GM18511 (cell line): Measurements from ENCODE around the gene TMEM119.
"Not testable (repeated sequence)": the region's sequence is repeated elsewhere in the genome, so short reads cannot be mapped to it uniquely, and the experiment has no call there.

ENCODE experiments used
- ATAC-seq: cut with Tn5 transposase; IDR thresholded peaks from one replicate; pipeline ENCODE4 v1.9.1; 2021; ENCODE audit warnings: mild to moderate bottlenecking, moderate library complexity; ENCODE audit not compliant: unreplicated experiment

The TMEM119 gene

DNA sequence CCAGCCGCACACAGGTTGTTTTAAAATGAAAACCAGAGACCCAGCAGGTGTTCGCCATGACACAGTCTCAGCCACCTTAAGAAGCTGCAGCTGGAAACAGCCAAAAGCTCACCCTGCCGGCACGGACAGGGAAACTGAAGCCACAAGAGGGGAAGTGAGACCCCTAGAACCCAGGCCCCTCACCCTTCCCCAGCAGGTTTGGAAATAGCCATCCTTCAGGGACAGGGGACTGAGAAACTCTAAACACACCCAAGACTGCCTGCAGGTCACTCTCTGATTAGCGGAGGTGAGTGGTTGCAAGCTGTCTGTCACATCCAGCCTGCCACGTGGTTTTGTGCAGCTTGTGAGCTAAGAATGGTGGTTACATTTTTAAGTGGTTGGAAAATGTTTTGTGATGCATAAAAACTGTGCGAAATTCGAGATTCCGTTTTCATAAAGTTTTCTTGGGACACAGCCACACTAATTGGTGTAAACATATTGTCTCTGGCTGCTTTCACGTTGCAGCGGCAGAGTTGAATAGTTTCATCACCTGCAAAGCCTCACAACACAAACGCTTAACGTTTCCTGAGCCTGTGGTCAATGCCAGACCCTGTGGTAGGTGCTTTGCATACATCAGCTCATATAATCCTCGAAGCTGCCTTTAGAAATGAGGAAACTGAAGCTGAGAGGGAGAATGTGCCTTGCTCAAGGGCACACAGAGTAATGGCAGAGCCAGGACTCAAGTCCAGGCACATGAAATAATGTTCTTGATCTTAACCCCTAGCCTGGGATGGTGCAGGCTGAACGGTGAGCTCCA is 37.5 kb upstream of the TMEM119 start:
- ATAC-seq: peak; percentile 56

DNA sequence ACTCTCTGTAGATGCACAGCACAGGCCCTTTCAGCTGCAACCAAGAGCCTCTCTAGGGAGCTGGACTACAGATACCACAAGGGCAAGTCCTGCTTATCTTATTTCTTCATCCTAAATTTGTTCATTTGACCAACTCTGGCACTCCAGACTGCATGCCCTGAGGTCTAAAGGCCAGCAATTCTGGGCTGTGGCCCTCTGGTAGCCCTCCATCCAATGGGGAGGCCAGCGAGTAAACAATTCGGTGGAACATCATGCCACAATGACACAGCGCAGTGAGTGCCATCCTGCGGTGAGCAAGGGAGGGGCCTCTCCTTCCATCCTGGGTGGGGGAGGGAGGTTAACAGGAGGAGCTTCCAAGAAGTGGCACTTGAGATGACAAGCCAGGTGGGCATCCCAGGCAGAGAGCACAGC is 36.5 kb upstream of the TMEM119 start:
- no peak for ATAC-seq

DNA sequence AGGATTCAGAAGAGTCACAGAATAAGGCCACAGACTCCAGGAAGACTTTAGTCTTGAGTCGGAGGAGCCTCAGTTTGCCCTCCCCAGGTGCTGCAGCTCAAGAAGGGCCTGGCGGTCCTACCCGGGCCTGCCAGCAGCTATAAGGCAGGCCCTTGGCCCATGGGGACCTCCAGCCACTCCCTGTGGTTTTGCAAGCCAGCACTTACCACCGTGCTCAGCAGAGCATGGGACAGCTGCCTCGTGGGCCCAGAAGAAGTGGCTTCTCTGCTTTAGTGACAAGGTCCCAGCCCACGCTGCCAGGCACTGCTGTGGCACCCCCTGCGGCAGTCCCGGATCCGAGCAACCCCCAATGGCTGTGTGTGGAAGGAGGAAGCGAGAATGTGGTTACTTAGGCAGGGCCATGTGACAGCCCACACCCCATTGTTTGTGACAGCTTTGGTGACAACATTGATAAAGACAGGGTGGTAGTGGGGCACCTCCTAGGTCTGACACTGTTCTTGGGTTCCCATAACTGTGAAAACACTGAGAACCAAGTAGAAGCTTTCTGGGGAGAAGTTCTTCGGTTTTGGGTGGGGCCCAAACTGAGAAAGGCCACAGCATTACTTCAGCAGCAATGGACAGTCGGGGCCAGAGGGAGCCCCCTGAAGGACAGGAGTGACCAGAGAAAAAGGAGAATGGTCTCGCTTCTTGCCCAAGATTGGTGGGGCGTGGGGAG is 35.8 kb upstream of the TMEM119 start, which contains the start of gene SELPLG:
TSS of gene SELPLG (minus strand) at position 361 of the 715 bp plus-strand sequence. CDS start 9,587 bp downstream, outside the sequence.
- ATAC-seq: peak; percentile 72

DNA sequence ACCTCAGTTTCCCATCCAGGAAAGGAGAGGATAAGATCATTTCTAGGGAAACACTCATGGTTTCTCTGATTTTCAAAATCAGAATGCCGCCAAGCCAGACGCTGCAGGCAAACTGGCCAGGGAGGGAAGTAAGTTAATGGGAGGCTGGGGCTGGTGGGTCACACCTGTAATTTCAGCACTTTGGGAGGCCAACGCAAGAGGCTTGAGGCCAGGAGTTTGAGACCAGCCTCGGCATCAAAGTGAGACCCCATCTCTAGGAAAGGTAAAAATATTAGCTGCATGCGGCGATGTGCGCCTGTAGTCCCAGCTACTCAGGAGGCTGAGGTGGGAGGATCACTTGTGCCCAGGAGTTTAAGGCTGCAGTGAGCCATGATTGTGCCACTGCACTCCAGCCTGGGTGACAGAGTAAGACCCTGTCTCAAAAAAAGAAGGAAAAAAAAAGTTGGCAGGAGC is 35.2 kb upstream of the TMEM119 start:
- no peak for ATAC-seq

DNA sequence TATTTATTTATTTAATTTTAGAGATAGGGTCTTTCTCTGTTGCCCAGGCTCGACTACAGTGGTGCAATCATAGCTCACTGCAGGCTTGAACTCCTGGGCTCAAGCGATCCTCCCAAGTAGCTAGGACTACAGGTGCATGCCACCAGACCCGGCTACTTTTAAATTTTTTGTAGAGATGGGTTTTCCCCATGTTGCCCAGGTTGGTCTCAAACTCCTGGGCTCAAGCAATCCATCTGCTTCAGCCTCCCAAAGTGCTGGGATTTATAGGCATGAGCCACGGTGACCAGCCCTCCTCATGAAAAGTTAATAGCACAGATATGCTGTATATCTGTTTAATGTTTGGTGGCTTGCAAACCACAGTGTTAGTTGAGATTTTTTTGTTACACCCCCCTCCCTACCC is 33.4 kb upstream of the TMEM119 start:
- not testable (repeated sequence) for ATAC-seq

DNA sequence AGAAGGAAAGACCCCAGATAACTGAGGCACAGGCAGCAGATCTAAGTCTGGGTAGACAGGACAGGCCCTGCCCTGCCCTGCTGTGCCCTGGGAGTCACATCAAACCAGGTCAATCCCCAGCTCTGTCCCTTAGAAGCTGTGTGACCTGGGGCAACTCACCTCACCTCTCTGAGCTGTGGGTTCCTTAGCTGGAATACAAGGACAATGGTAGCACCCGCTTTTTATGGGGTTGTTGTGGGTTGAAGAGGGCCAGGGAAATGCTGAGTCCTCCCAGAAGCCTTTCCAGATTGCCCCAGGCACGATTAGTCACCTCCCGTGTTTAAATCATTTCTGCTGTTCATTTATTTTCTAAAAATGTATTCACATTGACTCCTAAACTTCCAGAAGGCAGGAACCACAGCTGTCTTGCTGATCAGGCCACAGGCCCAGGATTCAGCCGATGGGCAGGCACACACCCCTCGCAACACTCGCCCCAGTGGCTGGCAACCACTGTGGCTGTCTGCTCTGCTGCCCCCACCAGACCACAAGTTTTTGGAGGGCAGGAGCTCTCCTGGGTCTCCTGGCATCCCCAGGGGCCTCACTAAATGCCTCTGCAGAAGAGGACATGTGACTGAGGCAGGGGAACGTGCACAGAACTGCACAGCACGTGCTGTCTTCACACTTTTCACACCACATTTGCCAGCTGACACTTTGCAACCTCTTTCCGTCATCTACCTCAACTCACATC is 32.8 kb upstream of the TMEM119 start:
- ATAC-seq: no peak

DNA sequence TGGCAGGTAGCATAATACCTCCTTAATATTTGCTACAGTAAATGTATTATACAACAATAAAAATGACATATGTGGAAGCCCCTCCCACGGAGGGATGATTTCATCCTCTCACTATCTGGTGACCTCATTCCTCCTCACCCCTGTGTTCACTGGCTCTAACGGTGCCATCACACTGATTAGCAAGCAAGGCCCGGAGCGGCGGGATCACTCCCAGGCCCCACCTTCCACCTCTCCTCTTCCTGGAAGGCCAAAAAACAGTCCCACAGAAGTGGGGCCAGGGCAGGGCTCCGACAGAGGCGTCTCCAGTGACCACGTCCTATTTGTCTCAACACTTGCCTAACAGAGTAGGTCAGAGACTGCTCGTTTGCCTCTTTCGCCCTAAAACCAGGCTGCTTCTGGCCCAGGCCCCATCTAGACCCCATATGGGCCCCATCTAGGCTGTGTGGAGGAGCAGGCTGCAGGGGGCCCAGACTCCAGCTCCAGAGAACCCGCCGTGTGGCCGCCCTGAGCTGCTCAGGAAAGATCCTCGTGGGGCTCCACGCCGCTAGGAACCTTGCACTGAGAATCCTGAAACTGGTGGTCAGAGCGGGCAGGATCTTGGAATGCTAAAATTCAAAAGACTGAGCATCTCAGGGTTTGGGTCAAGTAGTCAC is 32.1 kb upstream of the TMEM119 start:
- ATAC-seq: no peak

DNA sequence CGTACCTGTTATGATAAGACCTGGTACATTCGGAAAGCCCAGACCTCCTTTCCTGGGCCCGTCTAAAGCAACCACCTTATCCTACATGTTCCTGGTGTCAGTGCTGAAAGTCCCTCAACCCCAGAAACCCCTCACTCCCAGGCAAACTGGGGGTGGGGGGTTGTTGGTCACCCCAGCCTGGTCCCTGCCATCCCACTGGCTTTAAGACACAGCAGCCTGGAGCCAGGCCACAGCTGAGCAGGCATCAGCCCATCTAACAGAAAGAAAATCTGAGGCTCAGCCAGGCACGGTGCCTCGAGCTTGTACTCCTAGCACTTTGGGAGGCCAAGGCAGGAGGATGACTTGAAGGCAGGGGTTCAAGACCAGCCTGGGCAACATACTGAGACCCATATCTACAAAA is 31.3 kb upstream of the TMEM119 start:
- ATAC-seq: no peak

DNA sequence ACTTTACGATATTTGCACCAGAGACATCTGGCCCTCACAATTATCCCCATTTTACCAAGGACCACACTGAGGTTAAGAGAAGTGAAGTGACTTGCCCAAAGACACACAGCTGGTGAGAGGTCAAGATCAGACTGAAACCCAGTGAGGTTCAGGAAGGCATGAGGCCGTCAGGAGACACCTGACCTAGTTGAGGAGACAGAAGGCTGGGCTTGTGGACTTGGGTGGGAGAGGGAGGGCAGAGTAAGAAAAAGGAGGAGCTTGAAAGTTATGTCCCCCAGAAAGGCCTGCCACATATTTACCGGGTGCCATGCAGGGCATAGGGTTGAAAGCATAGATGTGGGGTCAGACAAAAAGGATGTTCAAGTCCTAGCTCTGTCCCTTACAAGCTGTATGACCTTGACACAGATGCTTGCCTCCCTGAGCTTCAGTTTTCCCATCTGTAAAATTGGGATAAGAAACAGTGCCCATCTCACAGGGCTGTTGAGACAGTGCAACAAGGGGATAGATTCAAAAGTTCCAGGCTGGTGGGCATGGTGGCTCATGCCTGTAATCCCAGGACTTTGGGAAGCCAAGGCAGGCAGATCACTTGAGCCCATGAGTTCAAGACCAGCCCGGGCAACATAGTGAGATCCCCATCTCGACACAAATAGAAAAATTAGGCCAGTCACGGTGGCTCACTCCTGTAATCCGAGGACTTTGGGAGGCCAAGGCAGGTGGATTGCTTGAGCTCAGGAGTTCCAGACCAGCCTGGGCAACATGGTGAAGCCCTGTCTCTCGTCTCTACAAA is 29.4 kb upstream of the TMEM119 start:
- no peak for ATAC-seq

DNA sequence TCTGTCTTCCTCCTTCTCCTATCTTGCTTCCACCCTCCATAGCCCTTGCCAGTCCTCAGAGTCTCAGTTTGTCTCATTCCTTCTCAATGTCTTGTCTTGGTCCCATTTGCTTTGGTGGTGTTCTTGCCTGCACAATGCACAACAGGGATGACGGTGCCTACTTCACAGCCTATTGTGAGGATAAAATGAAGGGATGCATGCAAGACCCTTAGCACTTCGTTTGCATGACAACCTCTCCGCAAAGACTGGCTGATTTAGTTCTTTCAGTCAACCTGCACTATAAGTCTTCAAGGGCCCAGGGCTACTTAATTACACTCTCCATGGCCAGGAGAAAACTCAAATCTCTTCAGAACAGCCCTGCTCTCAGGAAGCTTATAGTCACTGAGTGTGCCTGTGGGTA is 27.3 kb upstream of the TMEM119 start:
- ATAC-seq: no peak

DNA sequence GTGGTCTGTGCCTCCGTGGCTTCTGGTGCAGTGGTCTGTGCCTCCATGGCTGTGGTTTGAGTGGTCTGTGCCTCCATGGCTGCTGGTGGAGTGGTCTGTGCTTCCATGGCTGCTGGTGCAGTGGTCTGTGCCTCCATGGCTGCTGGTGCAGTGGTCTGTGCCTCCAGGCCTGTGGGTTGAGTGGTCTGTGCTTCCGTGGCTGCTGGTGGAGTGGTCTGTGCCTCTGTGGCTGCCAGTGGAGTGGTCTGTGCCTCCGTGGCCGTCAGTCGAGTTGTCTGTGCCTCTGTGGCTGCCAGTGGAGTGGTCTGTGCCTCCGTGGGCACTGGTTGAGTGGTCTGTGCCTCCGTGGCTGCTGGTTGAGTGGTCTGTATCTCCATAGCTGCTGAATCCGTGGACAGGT is 25.7 kb upstream of the TMEM119 start:
- no peak for ATAC-seq

DNA sequence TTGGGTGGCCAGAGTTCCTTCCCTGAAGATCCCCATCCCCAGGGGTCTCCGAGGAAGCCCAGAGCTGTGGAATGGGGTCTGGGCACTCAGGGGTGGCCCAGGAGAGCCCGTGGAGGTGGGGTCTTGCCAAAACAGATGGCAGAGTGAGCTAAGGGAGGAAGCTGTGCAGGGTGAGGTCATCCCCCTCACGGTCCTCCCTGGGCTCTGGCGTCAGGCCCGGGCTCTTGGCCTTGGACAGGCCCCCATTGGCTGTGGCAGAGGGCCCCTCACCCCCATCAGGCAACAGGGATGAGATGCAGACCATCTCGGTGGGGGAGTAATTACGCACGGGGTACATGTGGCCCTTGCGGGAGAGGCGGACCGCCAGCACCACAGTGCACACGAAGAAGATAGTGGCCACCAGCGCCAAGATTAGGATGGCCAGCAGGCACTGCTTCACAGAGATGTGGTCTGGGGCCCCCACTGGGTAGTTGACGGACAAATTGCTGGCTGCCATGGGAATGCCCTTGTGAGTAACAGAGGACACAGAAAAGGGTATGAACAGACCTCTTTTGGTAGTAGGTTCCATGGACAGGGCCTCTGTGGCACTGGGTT is 25.1 kb upstream of the TMEM119 start:
- no peak for ATAC-seq

DNA sequence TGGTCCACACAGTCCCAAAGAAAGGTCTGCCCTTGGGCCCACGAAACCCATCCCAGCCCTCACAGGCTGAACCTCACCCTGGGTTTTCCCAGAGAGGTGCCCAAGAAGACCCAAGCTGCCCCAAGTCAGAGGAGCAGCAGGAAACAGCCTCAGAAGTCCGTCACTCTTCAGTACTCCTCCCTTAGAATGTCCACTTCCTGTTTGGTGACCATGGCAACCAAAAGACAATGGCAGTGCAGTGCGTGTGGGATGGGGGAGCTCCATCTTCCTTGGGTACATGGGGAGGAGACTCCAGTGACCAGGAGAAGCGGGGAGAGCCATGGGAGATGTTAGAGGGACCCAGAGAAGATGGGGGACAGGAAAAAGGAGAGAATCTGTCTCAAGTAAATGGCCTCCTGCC is 24.5 kb upstream of the TMEM119 start:
- ATAC-seq: no peak

DNA sequence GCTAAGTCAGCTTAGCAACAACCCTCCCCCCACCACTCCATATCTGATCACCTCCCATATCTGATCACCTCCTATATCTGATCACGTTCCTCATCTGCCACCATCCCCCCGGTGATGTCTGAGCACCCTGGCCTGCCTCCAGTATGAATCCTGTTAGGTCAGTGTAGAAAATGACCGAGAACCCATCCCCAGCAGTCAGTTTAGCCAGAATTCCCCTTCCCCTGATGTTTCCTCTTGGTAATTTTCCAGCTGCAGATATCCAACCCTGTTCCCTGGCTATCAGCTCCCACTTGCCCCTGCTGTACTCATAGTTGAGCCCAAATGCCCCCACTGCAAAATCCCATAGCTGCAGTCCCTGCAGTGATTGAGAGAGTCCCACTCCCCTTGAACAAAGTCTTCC is 23.3 kb upstream of the TMEM119 start:
- no peak for ATAC-seq

DNA sequence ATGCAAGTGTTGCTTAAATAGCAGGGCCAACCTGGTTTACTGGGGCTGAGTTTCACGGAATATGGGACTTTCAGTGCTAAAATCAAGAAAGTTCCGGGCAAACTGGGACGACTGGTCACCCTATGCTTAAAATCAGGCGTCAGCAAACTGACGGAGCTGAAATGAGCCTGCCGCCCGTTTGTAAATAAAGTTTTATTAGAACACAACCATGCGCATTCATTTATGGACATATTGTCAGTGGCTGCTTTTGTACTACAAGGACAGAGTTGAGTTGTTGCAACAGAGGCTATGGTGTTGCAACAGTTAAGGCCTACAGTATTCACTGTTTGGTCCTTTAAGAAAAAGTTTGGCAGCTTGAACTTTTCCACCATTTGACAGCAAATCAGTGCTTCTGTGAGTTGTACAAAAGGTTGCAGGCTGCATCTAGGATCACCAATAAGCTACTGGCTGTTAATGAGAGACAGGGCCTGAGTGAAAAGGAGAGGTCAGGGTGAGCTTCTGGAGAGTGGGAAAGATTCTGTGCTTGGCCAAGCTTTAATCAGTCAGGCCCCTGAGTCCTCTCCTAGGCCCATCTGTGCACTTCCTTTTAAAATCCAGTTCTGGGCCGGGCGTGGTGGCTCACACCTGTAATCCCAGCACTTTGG is 22.5 kb upstream of the TMEM119 start:
- no peak for ATAC-seq

DNA sequence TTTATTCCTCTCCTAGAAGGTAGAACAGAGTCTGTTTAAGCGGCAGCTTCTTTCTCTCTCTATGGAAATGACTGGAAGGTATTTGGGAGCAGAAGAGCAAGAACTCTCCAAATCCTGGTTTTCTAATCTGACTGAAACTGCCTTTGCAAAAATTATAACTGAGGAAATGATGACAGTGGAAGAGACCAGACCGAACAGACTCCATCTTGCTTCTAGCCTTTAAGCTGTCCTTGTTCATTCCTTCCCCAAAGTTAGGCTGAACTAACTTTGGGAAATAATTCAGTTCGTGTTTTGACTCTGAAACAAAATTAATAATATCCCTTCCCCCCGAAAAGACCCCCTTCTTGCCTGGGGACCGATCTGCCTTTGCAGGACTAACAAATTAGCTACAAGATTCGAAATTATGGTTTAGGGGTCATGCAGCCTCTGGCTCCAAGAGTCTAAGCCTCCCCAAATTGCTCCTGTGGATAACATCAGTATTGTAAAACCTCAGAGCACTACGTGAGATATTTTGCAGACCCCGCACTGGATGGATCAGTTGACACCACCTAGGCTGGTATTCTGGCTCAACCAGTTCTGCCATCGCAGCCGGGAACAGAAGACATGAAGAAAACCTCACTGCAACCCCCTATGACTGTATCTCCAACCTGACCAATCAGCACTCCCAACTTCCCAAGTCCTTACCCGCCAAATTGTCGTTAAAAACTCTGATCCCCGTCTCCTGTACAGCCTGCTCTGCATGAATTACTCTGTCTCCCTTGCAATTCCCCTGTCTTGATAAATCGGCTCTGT is 21.7 kb upstream of the TMEM119 start:
- ATAC-seq: no peak

DNA sequence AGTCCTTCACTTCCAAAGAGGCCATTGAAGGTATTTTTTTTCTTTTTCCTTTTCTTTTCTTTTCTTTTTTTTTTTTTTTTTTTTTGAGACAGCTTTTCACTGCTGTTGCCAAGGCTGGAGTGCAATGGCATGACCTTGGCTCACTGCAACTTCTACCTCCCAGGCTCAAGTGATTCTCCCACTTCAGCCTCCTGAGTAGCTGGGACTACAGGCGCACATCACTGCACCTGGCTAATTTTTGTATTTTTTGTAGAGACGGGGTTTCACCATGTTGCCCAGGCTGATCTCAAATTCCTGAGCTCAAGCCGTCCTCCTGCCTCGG is 21.0 kb upstream of the TMEM119 start:
- not testable (repeated sequence) for ATAC-seq

DNA sequence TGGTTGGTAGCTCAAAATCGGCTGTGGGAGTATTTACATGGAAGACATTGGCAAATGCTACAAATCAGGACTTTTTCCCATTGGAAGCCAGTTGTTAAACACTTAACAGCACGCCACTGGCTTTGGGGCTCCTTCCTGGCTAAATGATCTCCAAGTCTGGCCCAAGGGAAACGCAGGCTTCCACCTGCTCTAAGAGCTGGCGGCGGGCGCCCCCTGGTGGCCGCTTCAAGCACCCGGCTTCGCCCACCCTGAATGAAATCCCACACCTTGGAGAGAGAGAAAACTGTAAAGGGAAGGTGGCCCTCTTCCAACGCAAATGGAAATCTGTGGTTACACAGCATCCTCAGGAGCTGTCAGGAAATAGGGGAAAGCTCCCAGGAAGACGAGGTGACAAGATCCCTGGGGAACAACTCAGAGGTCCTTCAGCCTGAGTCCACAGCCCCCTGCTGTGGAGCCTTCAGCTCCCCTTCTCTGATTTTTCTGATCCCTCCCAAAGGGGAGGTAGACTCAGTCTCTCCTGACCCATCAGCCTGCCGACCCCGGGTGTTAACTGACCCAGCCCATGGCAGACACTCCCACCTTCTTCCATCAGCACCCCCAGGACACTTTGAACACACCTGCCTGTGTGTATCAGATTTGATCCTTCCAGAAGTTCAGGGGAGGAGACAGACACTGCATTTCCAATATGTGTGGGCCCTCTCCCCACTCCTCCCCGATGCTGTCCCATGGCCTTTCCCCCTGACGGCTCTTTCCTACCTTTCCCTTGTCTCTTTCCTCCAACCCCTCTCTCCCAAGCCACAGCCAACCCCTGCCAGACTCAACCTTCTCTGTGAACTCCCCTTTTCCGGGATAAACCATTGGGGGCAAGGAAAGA is 20.4 kb upstream of the TMEM119 start:
- ATAC-seq: peak; percentile 51
